K562 (cell line): ENCODE measurements around the gene EME2. TPM values are rescaled to one million over a fixed set of nuclear protein-coding genes. Genes with fewer than 3 reads are reported as not detected.

Source experiments
- ATAC-seq: fragments of 200-7000 bp; cut with Tn5 transposase; 3 replicates; pipeline ENCODE4 v1.9.1; 2020; ENCODE audit warnings: moderate library complexity
- BruUV-seq: library from RNA; stranded (reverse); fragments of 400-500 nt; replicated peaks from 2 replicates; lab custom pipeline; 2021; lab: Mats Ljungman, UMichigan
- CTCF ChIA-PET: fragments of 300-600 bp; formaldehyde crosslinking; extraction: SDS; loops from one replicate; lab custom pipeline; 2021; ENCODE audit warnings: low intra/inter-chr PET ratio; lab: Yijun Ruan, JAX
- POLR2A ChIA-PET: fragments of 300-600, 350-650 bp; sonication (Branson Sonifier 250); formaldehyde crosslinking; extraction: SDS; loops from one replicate; lab custom pipeline; 2021; ENCODE audit warnings: antibody characterized with exemption, inconsistent platforms; lab: Yijun Ruan, JAX
- DNase-seq, 4 experiments: peaks; one replicate each; pipeline versions ENCODE4 v3.0.0 to v3.0.0-alpha.2; 2011 to 2018; ENCODE audit warnings: low spot score in 3 of 4, mixed read lengths in 3 of 4; ENCODE audit errors: extremely low read depth in 1 of 4
- FAIRE-seq: peaks from 2 replicates; lab custom pipeline; 2011; peaks lifted over from hg19 to GRCh38; lab: Jason Lieb, UNC
- H2AFZ ChIP-seq: 2 replicates; pipeline ENCODE4 v1.6.0; 2011; ENCODE audit warnings: low read depth, low read length, control low read depth, inconsistent platforms
- H3K27ac ChIP-seq: fragments of 200-600 bp; 3 replicates; pipeline ENCODE4 v1.8.0; 2011; ENCODE audit warnings: low read depth, mild to moderate bottlenecking, control low read depth, inconsistent platforms, low read length, moderate library complexity, mixed read lengths; ENCODE audit errors: extremely low read depth
- H3K27me3 ChIP-seq, 2 experiments: fragments of 300-600 bp in 1 of 2; 2 replicates in 1 of 2; 3 replicates in 1 of 2; pipeline versions ENCODE4 v1.6.0 to v1.8.0; 2011; ENCODE audit warnings: inconsistent platforms in 2 of 2, low read length in 2 of 2, mild to moderate bottlenecking in 1 of 2, mixed read lengths in 1 of 2, moderate library complexity in 1 of 2; ENCODE audit not compliant: control insufficient read depth in 2 of 2, insufficient read depth in 2 of 2
- H3K36me3 ChIP-seq: fragments of 300-600 bp; 3 replicates; pipeline ENCODE4 v1.8.0; 2011; ENCODE audit warnings: mild to moderate bottlenecking, low read length, inconsistent platforms; ENCODE audit not compliant: control insufficient read depth, insufficient read depth
- H3K4me1 ChIP-seq, 2 experiments: fragments of 200-600 bp in 1 of 2; replicated peaks in 1 of 2; 2 replicates in 1 of 2; 3 replicates in 1 of 2; pipeline versions ENCODE4 v1.5.1 to v1.8.0; 2011; ENCODE audit warnings: inconsistent platforms in 2 of 2, low read length in 2 of 2, mild to moderate bottlenecking in 1 of 2, mixed read lengths in 1 of 2, moderate library complexity in 1 of 2; ENCODE audit not compliant: control insufficient read depth in 2 of 2, insufficient read depth in 2 of 2
- H3K4me2 ChIP-seq: 2 replicates; pipeline ENCODE4 v1.6.1; 2011; ENCODE audit warnings: low read length, control low read depth, inconsistent platforms, mixed read lengths; ENCODE audit not compliant: insufficient read depth
- H3K4me3 ChIP-seq: fragments of 200-600 bp; sonication (generic), shearing (Covaris generic); 2 replicates; pipeline ENCODE4 v1.5.1; 2016; ENCODE audit warnings: control low read depth, inconsistent platforms
- H3K79me2 ChIP-seq: fragments of 200-600 bp; 3 replicates; pipeline ENCODE4 v1.8.0; 2011; ENCODE audit warnings: low read length, inconsistent platforms; ENCODE audit not compliant: control insufficient read depth, insufficient read depth
- H3K9ac ChIP-seq, 2 experiments: 2 replicates each; pipeline versions ENCODE4 v1.6.0 to v1.6.1; 2011; ENCODE audit warnings: low read depth in 2 of 2, low read length in 2 of 2, control low read depth in 1 of 2, inconsistent platforms in 1 of 2, mild to moderate bottlenecking in 1 of 2, mixed read lengths in 1 of 2; ENCODE audit not compliant: insufficient read depth in 1 of 2
- H3K9me1 ChIP-seq: one replicate; pipeline ENCODE4 v1.6.0; 2011; ENCODE audit warnings: inconsistent platforms, mild to moderate bottlenecking, low read length, moderate library complexity; ENCODE audit not compliant: control insufficient read depth, insufficient read depth
- H3K9me3 ChIP-seq: replicated peaks from 2 replicates; pipeline ENCODE4 v1.5.1; 2011; ENCODE audit warnings: low read depth, low read length, inconsistent platforms; ENCODE audit not compliant: control insufficient read depth, insufficient read depth
- H4K20me1 ChIP-seq: replicated peaks from 2 replicates; pipeline ENCODE4 v1.6.1; 2011; ENCODE audit warnings: low read length, inconsistent platforms, mixed read lengths; ENCODE audit not compliant: control insufficient read depth, insufficient read depth
- CHD2 ChIP-seq: IDR thresholded peaks from 2 replicates; pipeline ENCODE4 v1.6.1; 2011; ENCODE audit warnings: low read depth, low read length
- E2F6 ChIP-seq, 2 experiments: IDR thresholded peaks; 2 replicates each; pipeline ENCODE4 v1.6.1; 2011; ENCODE audit warnings: borderline replicate concordance in 1 of 2, control low read depth in 1 of 2, low read depth in 1 of 2, low read length in 1 of 2, mild to moderate bottlenecking in 1 of 2, mixed read lengths in 1 of 2, moderate library complexity in 1 of 2; ENCODE audit not compliant: insufficient read depth in 1 of 2, insufficient read length in 1 of 2, poor library complexity in 1 of 2, severe bottlenecking in 1 of 2; ENCODE audit errors: extremely low read depth in 1 of 2
- GMEB1 ChIP-seq: fragments of 250-450 bp; sonication (Bioruptor Pico); IDR thresholded peaks from 2 replicates; pipeline ENCODE4 v1.4.0; 2020; ENCODE audit warnings: mild to moderate bottlenecking
- PHB2 ChIP-seq: fragments of 450-650 bp; IDR thresholded peaks from 2 replicates; pipeline ENCODE4 v1.6.1; 2017; ENCODE audit warnings: low read depth
- PHF8 ChIP-seq: fragments of 200-600 bp; sonication (generic); IDR thresholded peaks from 2 replicates; pipeline ENCODE4 v1.6.1; 2012; ENCODE audit warnings: mixed run types, mild to moderate bottlenecking, inconsistent platforms, low read length, moderate library complexity, borderline replicate concordance
- PML ChIP-seq: IDR thresholded peaks from 2 replicates; pipeline ENCODE4 v1.6.1; 2012; ENCODE audit warnings: low read length, inconsistent platforms
- RBM17 ChIP-seq: fragments of 200-400 bp; formaldehyde crosslinking; IDR thresholded peaks from 2 replicates; pipeline ENCODE4 v1.6.1; 2017; ENCODE audit warnings: low read depth, mild to moderate bottlenecking, low read length, borderline replicate concordance
- SAFB ChIP-seq: fragments of 200-400 bp; formaldehyde crosslinking; IDR thresholded peaks from 2 replicates; pipeline ENCODE4 v1.6.1; 2017; ENCODE audit warnings: low read depth, low read length, borderline replicate concordance
- TCF7L2 ChIP-seq: fragments of 150-350 bp; IDR thresholded peaks from 2 replicates; pipeline ENCODE4 v1.6.1; 2016; ENCODE audit warnings: low read depth, mild to moderate bottlenecking, low read length, moderate library complexity
- ZNF175 ChIP-seq: fragments of 200-800 bp; sonication (Bioruptor generic); IDR thresholded peaks from 2 replicates; pipeline ENCODE4 v1.6.1; 2016; ENCODE audit warnings: low read depth, mild to moderate bottlenecking, missing genetic modification characterization, missing compliant biosample characterization
- ZNF766 ChIP-seq: fragments of 200-800 bp; sonication (Bioruptor generic); conservative IDR thresholded peaks from 2 replicates; pipeline ENCODE4 v1.6.1; 2016; ENCODE audit warnings: missing genetic modification characterization, missing compliant biosample characterization
- WGBS: fragments of 100-300 bp; shearing (Covaris generic); methylation state at CpG from one replicate; pipeline ENCODE4 v1.1.6; 2016; ENCODE audit warnings: low coverage, mixed read lengths; ENCODE audit not compliant: insufficient coverage; ENCODE audit errors: missing lambda C conversion rate; 5-methylcytosine and 5-hydroxymethylcytosine counted together
- in situ Hi-C: fragments of 300-500 bp; cut with MboI; formaldehyde crosslinking; loops from 4 replicates; pipeline ENCODE4 v1.15.0; 2018; ENCODE audit warnings: inconsistent platforms, mixed read lengths
- intact Hi-C: fragments of 100-400 bp; cut with micrococcal nuclease; formaldehyde crosslinking; loops from 2 replicates; pipeline ENCODE4 v1.14.2; 2022
- polyA plus RNA-seq, 8 experiments: library from polyadenylated mRNA; depleted of rRNA in 4 of 8; stranded (reverse) in 5 of 8; unstranded in 3 of 8; fragments of >200 nt; fragmentation: Nextera tagmentation in 2 of 8; fragmentation: Illumina TruSeq in 1 of 8; extraction: Ambion mirVana in 2 of 8; extraction: Trizol in 1 of 8; gene quantifications; 2 replicates each; pipeline versions ENCODE4 v1.2.1 to v1.2.3, GENCODE V29; 2011 to 2014; ENCODE audit warnings: inconsistent platforms in 1 of 8, missing spikeins in 1 of 8
- total RNA-seq, 7 experiments: library from RNA; depleted of rRNA in 6 of 7; stranded (reverse); fragments of >200 nt in 6 of 7; fragmentation: Illumina TruSeq in 2 of 7; extraction: Trizol in 2 of 7; gene quantifications; 2 replicates each; pipeline versions ENCODE4 v1.2.1 to v1.2.3, GENCODE V29; 2011 to 2021; ENCODE audit warnings: low replicate concordance in 1 of 7

EME2 gene
- total and polyA plus RNA-seq, 9 of the 15 experiments (the other 6 are each of a cell fraction or from before 2014, with no cell fraction given) = 0.35 to 19.9 (median 3.5) TPM

GRCh38 chr16:1760911-1761310, 11.7 kb upstream of the EME2 start (continued):
- no peak for TF ChIP-seq E2F6 (IDR thresholded peaks at IDR 0.05; ENCODE audit: borderline replicate concordance in 1 of 2, extremely low read depth in 1 of 2, insufficient read depth in 1 of 2, insufficient read length in 1 of 2, low read depth in 1 of 2, low read length in 1 of 2, poor library complexity in 1 of 2, severe bottlenecking in 1 of 2)
- no peak for TF ChIP-seq TCF7L2
- TF ChIP-seq CHD2 = no peak
- no peak for TF ChIP-seq ZNF175 (CRISPR knock-in tag)
- TF ChIP-seq SAFB = no peak
- no peak for TF ChIP-seq PML
- no peak for TF ChIP-seq ZNF766 (CRISPR knock-in tag)
- no peak for TF ChIP-seq PHB2
- TF ChIP-seq, all 486 proteins: peak for 0

- DNase-seq = no peak
- ChIA-PET POLR2A (no interaction called here), CTCF (no interaction called here)
- intact Hi-C loops (no loop called here), in situ Hi-C loops (loop anchor here (5.0 kb wide), 1 partner anchor 49 kb away; no protein-coding TSS in a partner anchor)
- Histone ChIP-seq H3K4me1 (peaks cover 9 to 78% of the 10 kb centered on the region in 2 experiments; a peak in 4 of 5 replicates), H3K27ac (no peak overlapping the region), H3K9ac (no peak overlapping the region; a peak in 1 of 4 replicates), H3K9me3 (no peaks in the 10 kb centered on the region), H3K4me2 (no peak overlapping the region), H2AFZ (no peak overlapping the region), H3K79me2 (no peaks in the 10 kb centered on the region; the same call in 2 of the 3 replicates), H3K4me3 (no peak overlapping the region), H3K36me3 (peaks cover 59% of the 10 kb centered on the region; the same call in 2 of the 3 replicates), H4K20me1 (no peaks in the 10 kb centered on the region), H3K9me1 (no peaks in the 10 kb centered on the region), H3K27me3 (no peaks in the 10 kb centered on the region)
- WGBS = 93% methylated on average over 14 of the region's 15 CpGs
- TF ChIP-seq GMEB1 (CRISPR knock-in tag) (no peak), PHF8 (no peak), RBM17 (no peak)
- BruUV-seq = no TSS peak
- FAIRE-seq = no peak
- ATAC-seq = no peak
Measured at GRCh38 chr16:1761751-1762150, 10.9 kb upstream of the EME2 start.
